Uterus (tissue), 4 donors: ENCODE measurements around the gene ASIC4. TPM values are rescaled to one million over a fixed set of nuclear protein-coding genes. Genes with fewer than 3 reads are reported as not detected.

ENCODE experiments used
- DNase-seq, 2 donors: peaks; one replicate each; pipeline ENCODE4 v3.0.0-alpha.2; 2019 to 2020
- H3K27ac ChIP-seq, 2 donors: fragments of 200-600 bp; sonication (generic); 1 replicate in 1 of 2; 2 replicates in 1 of 2; pipeline ENCODE4 v1.5.1; 2016 to 2018
- H3K27me3 ChIP-seq, 2 donors: fragments of 200-600 bp; sonication (generic); one replicate each; pipeline ENCODE4 v1.5.1; 2018 to 2019; ENCODE audit warnings: control low read depth in 1 of 2
- H3K36me3 ChIP-seq, 2 donors: fragments of 200-600 bp; sonication (generic); one replicate each; pipeline ENCODE4 v1.5.1; 2019; ENCODE audit warnings: control low read depth in 1 of 2
- H3K4me1 ChIP-seq, 2 donors: fragments of 200-600 bp; sonication (generic); one replicate each; pipeline ENCODE4 v1.5.1; 2018 to 2019; ENCODE audit warnings: control low read depth in 1 of 2
- H3K4me3 ChIP-seq, 2 donors: fragments of 200-600 bp; sonication (generic); 1 replicate in 1 of 2; 2 replicates in 1 of 2; pipeline ENCODE4 v1.5.1; 2018 to 2019; ENCODE audit warnings: mild to moderate bottlenecking in 1 of 2
- H3K9me3 ChIP-seq, 2 donors: fragments of 200-600 bp; sonication (generic); one replicate each; pipeline ENCODE4 v1.5.1; 2019; ENCODE audit warnings: control low read depth in 1 of 2
- CTCF ChIP-seq, 4 experiments: fragments of 200-600 bp in 2 of 4; fragments of 450-650 bp in 2 of 4; sonication (generic) in 2 of 4; IDR thresholded peaks; one replicate each; pipeline ENCODE4 v1.5.1; 2016 to 2019; ENCODE audit warnings: antibody characterized with exemption in 4 of 4, mild to moderate bottlenecking in 2 of 4, moderate library complexity in 1 of 4
- POLR2A ChIP-seq, 2 donors: fragments of 450-650 bp; IDR thresholded peaks; one replicate each; pipeline ENCODE4 v1.6.1; 2016; ENCODE audit warnings: antibody characterized with exemption in 2 of 2, mild to moderate bottlenecking in 1 of 2, moderate library complexity in 1 of 2
- intact Hi-C: fragments of 100-400 bp; cut with DNase I; formaldehyde crosslinking; loops from one replicate; pipeline ENCODE4 v1.15.1; 2023; ENCODE audit warnings: low total_unique reads
- total RNA-seq, 4 donors: library from RNA; depleted of rRNA in 3 of 4; stranded (reverse); fragments of >200 nt in 3 of 4; gene quantifications; one replicate each; pipeline versions ENCODE4 v1.1.0 to v1.2.4, GENCODE V29; 2014 to 2023
- donor health status: DM: yes; HTN: yes; CAD: no.

Gene ASIC4
- total RNA-seq, 4 donors from 2014 or later: 0.21 to 0.30 TPM; not detected in 2

GRCh38 chr2:219468410-219469185 is 45.7 kb upstream of the ASIC4 start:
- H3K27ac ChIP-seq: no peak overlapping the region
- H3K36me3 ChIP-seq: no peaks in the 10 kb centered on the region
- TF ChIP-seq POLR2A (IDR thresholded peaks at IDR 0.05): no peak
- TF ChIP-seq CTCF (IDR thresholded peaks at IDR 0.05): no peak
- no peak overlapping the region for H3K4me3 ChIP-seq
- intact Hi-C loops: no loop called here
- no peak for DNase-seq
- no peaks in the 10 kb centered on the region for H3K27me3 ChIP-seq
- no peaks in the 10 kb centered on the region for H3K9me3 ChIP-seq
- H3K4me1 ChIP-seq: peaks cover 0 to 5% of the 10 kb centered on the region in 2 donors

- no peaks in the 10 kb centered on the region for H3K9me3 ChIP-seq
- H3K4me1 ChIP-seq: peaks cover 0 to 5% of the 10 kb centered on the region in 2 donors
- H3K36me3 ChIP-seq: no peaks in the 10 kb centered on the region
- H3K27me3 ChIP-seq: no peaks in the 10 kb centered on the region
- no peak for TF ChIP-seq POLR2A (IDR thresholded peaks at IDR 0.05)
- no peak for DNase-seq
- no peak overlapping the region for H3K27ac ChIP-seq
- intact Hi-C loops: no loop called here
- no peak overlapping the region for H3K4me3 ChIP-seq
These were observed 45.0 kb upstream of the ASIC4 start for GRCh38 chr2:219469186-219469724.

GRCh38 chr2:219470429-219470828 is 43.9 kb upstream of the ASIC4 start:
- H3K36me3 ChIP-seq: no peaks in the 10 kb centered on the region
- H3K4me3 ChIP-seq: no peak overlapping the region
- H3K27ac ChIP-seq: no peak overlapping the region
- no peaks in the 10 kb centered on the region for H3K9me3 ChIP-seq
- TF ChIP-seq CTCF (IDR thresholded peaks at IDR 0.05): no peak
- no peak for TF ChIP-seq POLR2A (IDR thresholded peaks at IDR 0.05)
- peaks cover 0 to 5% of the 10 kb centered on the region in 2 donors for H3K4me1 ChIP-seq
- intact Hi-C loops: no loop called here
- no peaks in the 10 kb centered on the region for H3K27me3 ChIP-seq
- DNase-seq: no peak

- Histone ChIP-seq H3K36me3 (no peaks in the 10 kb centered on the region), H3K4me3 (no peak overlapping the region), H3K27ac (no peak overlapping the region), H3K27me3 (no peaks in the 10 kb centered on the region), H3K4me1 (peaks cover 0 to 7% of the 10 kb centered on the region in 2 donors), H3K9me3 (no peaks in the 10 kb centered on the region)
- no peak for TF ChIP-seq CTCF (IDR thresholded peaks at IDR 0.05)
- TF ChIP-seq POLR2A (IDR thresholded peaks at IDR 0.05): no peak
- DNase-seq: no peak
- intact Hi-C loops: no loop called here
These were observed 42.6 kb upstream of the ASIC4 start for GRCh38 chr2:219471476-219472371.

GRCh38 chr2:219472629-219473187 is 41.6 kb upstream of the ASIC4 start:
- Histone ChIP-seq H3K27ac (no peak overlapping the region), H3K9me3 (no peaks in the 10 kb centered on the region), H3K36me3 (no peaks in the 10 kb centered on the region), H3K27me3 (no peaks in the 10 kb centered on the region), H3K4me1 (peaks cover 0 to 5% of the 10 kb centered on the region in 2 donors), H3K4me3 (no peak overlapping the region)
- TF ChIP-seq CTCF (IDR thresholded peaks at IDR 0.05) (no peak), POLR2A (IDR thresholded peaks at IDR 0.05) (no peak)
- intact Hi-C loops: no loop called here
- no peak for DNase-seq
